HCT116 (cell line): Measurements from ENCODE around the gene ESPN. TPM values are rescaled to one million over a fixed set of nuclear protein-coding genes. Genes with fewer than 3 reads are reported as not detected.

Source experiments
- ATAC-seq: fragments of 200-7000 bp; cut with Tn5 transposase; 2 replicates; pipeline ENCODE4 v1.9.1; 2020; ENCODE audit warnings: mild to moderate bottlenecking, moderate library complexity
- BruUV-seq: library from RNA; stranded (reverse); fragments of 400-500 nt; replicated peaks from 2 replicates; lab custom pipeline; 2021; lab: Mats Ljungman, UMichigan
- CTCF ChIA-PET: fragments of 300-600 bp; sonication (Branson Sonifier 250); formaldehyde crosslinking; loops from one replicate; lab custom pipeline; 2021; ENCODE audit warnings: antibody characterized with exemption; lab: Charles Lee
- POLR2A ChIA-PET: fragments of 300-600, 350-600 bp; sonication (Branson Sonifier 250); formaldehyde crosslinking; loops from one replicate; lab custom pipeline; 2021; ENCODE audit warnings: antibody characterized with exemption; lab: Charles Lee
- RAD21 ChIA-PET, 2 experiments: fragments of 300-600 bp; sonication (Branson Sonifier 250); formaldehyde crosslinking; loops; one replicate each; lab custom pipeline; 2023; ENCODE audit warnings: low total read pairs in 2 of 2; ENCODE audit not compliant: uncharacterized antibody in 2 of 2, unreplicated experiment in 2 of 2, low non-redundant PET in 1 of 2; lab: Charles Lee
- DNase-seq: peaks from one replicate; pipeline ENCODE4 v3.0.0-alpha.2; 2010; ENCODE audit warnings: low read depth, low spot score
- H2AFZ ChIP-seq: fragments of 200-600 bp; shearing (Covaris generic), sonication (generic); 2 replicates; pipeline ENCODE4 v1.6.1; 2017; ENCODE audit warnings: low read depth, mixed run types, mixed read lengths, antibody characterized with exemption, low read length; ENCODE audit not compliant: poor library complexity, severe bottlenecking
- H3K27ac ChIP-seq: 2 replicates; pipeline ENCODE4 v1.5.1; 2012; ENCODE audit warnings: low read depth, low read length
- H3K27me3 ChIP-seq: fragments of 200-600 bp; sonication (generic); 2 replicates; pipeline ENCODE4 v1.6.1; 2016; ENCODE audit warnings: mixed run types, low read length, mixed read lengths; ENCODE audit not compliant: insufficient read depth
- H3K36me3 ChIP-seq, 2 experiments: fragments of 200-500 bp in 1 of 2; fragments of 200-600 bp in 1 of 2; sonication (Bioruptor generic) in 1 of 2; sonication (generic) in 1 of 2; 2 replicates each; pipeline versions ENCODE4 v1.5.1 to v1.6.1; 2014 to 2016; ENCODE audit warnings: low read length in 2 of 2, inconsistent platforms in 1 of 2, mixed read lengths in 1 of 2, mixed run types in 1 of 2; ENCODE audit not compliant: insufficient read depth in 2 of 2, control insufficient read depth in 1 of 2
- H3K4me1 ChIP-seq, 2 experiments: fragments of 200-600 bp in 1 of 2; sonication (generic) in 1 of 2; 2 replicates each; pipeline versions ENCODE4 v1.5.1 to v1.6.1; 2012 to 2017; ENCODE audit warnings: low read length in 2 of 2, inconsistent platforms in 1 of 2, mild to moderate bottlenecking in 1 of 2, mixed read lengths in 1 of 2, mixed run types in 1 of 2, moderate library complexity in 1 of 2; ENCODE audit not compliant: insufficient read depth in 2 of 2, control insufficient read depth in 1 of 2
- H3K4me2 ChIP-seq: fragments of 200-600 bp; sonication (generic); 2 replicates; pipeline ENCODE4 v1.6.1; 2017; ENCODE audit warnings: mixed run types, low read length, mixed read lengths
- H3K4me3 ChIP-seq, 2 experiments: fragments of 200-600 bp in 1 of 2; sonication (generic) in 1 of 2; replicated peaks in 1 of 2; 2 replicates each; pipeline ENCODE4 v1.5.1; 2011 to 2016; ENCODE audit warnings: low read length in 2 of 2, control low read depth in 1 of 2, low read depth in 1 of 2, mild to moderate bottlenecking in 1 of 2, mixed read lengths in 1 of 2, mixed run types in 1 of 2
- H3K79me2 ChIP-seq: fragments of 200-600 bp; sonication (generic); 2 replicates; pipeline ENCODE4 v1.6.1; 2017; ENCODE audit warnings: mild to moderate bottlenecking, mixed run types, low read length, moderate library complexity, mixed read lengths; ENCODE audit not compliant: insufficient read depth
- H3K9ac ChIP-seq: fragments of 200-600 bp; sonication (generic); 2 replicates; pipeline ENCODE4 v1.6.1; 2016; ENCODE audit warnings: low read length, mixed read lengths
- H3K9me2 ChIP-seq: fragments of 200-600 bp; sonication (generic), shearing (Covaris generic); 2 replicates; pipeline ENCODE4 v1.6.1; 2017; ENCODE audit warnings: mixed run types, mild to moderate bottlenecking, moderate library complexity; ENCODE audit not compliant: insufficient read depth
- H3K9me3 ChIP-seq, 2 experiments: fragments of 200-500 bp in 1 of 2; fragments of 200-600 bp in 1 of 2; sonication (Bioruptor generic) in 1 of 2; sonication (generic) in 1 of 2; 2 replicates each; pipeline ENCODE4 v1.6.1; 2014 to 2017; ENCODE audit warnings: low read length in 2 of 2, mixed read lengths in 2 of 2, inconsistent platforms in 1 of 2, low read depth in 1 of 2, mild to moderate bottlenecking in 1 of 2, mixed run types in 1 of 2, moderate library complexity in 1 of 2; ENCODE audit not compliant: control insufficient read depth in 1 of 2, insufficient read depth in 1 of 2
- H4K20me1 ChIP-seq: fragments of 200-600 bp; sonication (generic), shearing (Covaris generic); 2 replicates; pipeline ENCODE4 v1.6.1; 2017; ENCODE audit warnings: mixed run types, mild to moderate bottlenecking, moderate library complexity; ENCODE audit not compliant: insufficient read depth
- ATF3 ChIP-seq: IDR thresholded peaks from 2 replicates; pipeline ENCODE4 v1.6.1; 2012
- CBX3 ChIP-seq: IDR thresholded peaks from 2 replicates; pipeline ENCODE4 v1.6.1; 2012; ENCODE audit warnings: low read depth
- CEBPB ChIP-seq: IDR thresholded peaks from 2 replicates; pipeline ENCODE4 v1.6.1; 2012; ENCODE audit warnings: low read depth
- CTCF ChIP-seq, 3 experiments: fragments of 200-600 bp in 1 of 3; sonication (generic) in 1 of 3; IDR thresholded peaks in 2 of 3; conservative IDR thresholded peaks in 1 of 3; 2 replicates each; pipeline ENCODE4 v1.5.1; 2012 to 2017; ENCODE audit warnings: low read depth in 2 of 3, low read length in 2 of 3, antibody characterized with exemption in 1 of 3, borderline replicate concordance in 1 of 3, control low read depth in 1 of 3, mild to moderate bottlenecking in 1 of 3, mixed read lengths in 1 of 3, mixed run types in 1 of 3, moderate library complexity in 1 of 3; ENCODE audit not compliant: insufficient read depth in 1 of 3
- ELF1 ChIP-seq: IDR thresholded peaks from 2 replicates; pipeline ENCODE4 v1.6.1; 2012; ENCODE audit warnings: low read depth, borderline replicate concordance
- EZH2 ChIP-seq: fragments of 200-600 bp; sonication (generic); IDR thresholded peaks from 2 replicates; pipeline ENCODE4 v1.6.1; 2017; ENCODE audit warnings: antibody characterized with exemption, mixed run types
- EZH2phosphoT487 ChIP-seq: fragments of 200-600 bp; IDR thresholded peaks from 2 replicates; pipeline ENCODE4 v1.6.1; 2018; ENCODE audit warnings: antibody characterized with exemption, borderline replicate concordance
- FOSL1 ChIP-seq: IDR thresholded peaks from 2 replicates; pipeline ENCODE4 v1.6.1; 2012; ENCODE audit warnings: low read depth
- JUND ChIP-seq: IDR thresholded peaks from 2 replicates; pipeline ENCODE4 v1.6.1; 2012
- POLR2A ChIP-seq: IDR thresholded peaks from 2 replicates; pipeline ENCODE4 v1.7.0; 2011; ENCODE audit warnings: borderline replicate concordance; ENCODE audit not compliant: insufficient read depth, insufficient read length; ENCODE audit errors: extremely low read depth
- SIN3A ChIP-seq: IDR thresholded peaks from 2 replicates; pipeline ENCODE4 v1.6.1; 2012; ENCODE audit warnings: low read depth
- SP1 ChIP-seq: IDR thresholded peaks from 2 replicates; pipeline ENCODE4 v1.6.1; 2012; ENCODE audit warnings: low read depth
- TCF7L2 ChIP-seq: IDR thresholded peaks from 2 replicates; pipeline ENCODE4 v1.7.0; 2011; ENCODE audit warnings: borderline replicate concordance, inconsistent platforms; ENCODE audit not compliant: insufficient read depth, insufficient read length; ENCODE audit errors: extremely low read depth
- YY1 ChIP-seq: IDR thresholded peaks from 2 replicates; pipeline ENCODE4 v1.6.1; 2011; ENCODE audit warnings: low read length, low read depth, moderate library complexity, mild to moderate bottlenecking; ENCODE audit not compliant: insufficient replicate concordance; ENCODE audit errors: extremely low read depth
- ZFX ChIP-seq: fragments of 450-650 bp; IDR thresholded peaks from 2 replicates; pipeline ENCODE4 v1.6.1; 2017
- intact Hi-C: fragments of 100-400 bp; cut with micrococcal nuclease; formaldehyde crosslinking; loops from 2 replicates; pipeline ENCODE4 v1.10.0; 2022
- total RNA-seq: library from RNA; stranded (reverse); gene quantifications from one replicate; pipeline ENCODE4 v1.2.1, GENCODE V29; 2021; ENCODE audit not compliant: unreplicated experiment

Gene ESPN
- total RNA-seq, 1 experiment from 2014 or later: 114 TPM

GRCh38 chr1:6414443-6414844 lies 10.1 kb upstream of the ESPN start (continued):
- TF ChIP-seq ATF3 (no peak), CTCF (IDR thresholded peaks at IDR 0.05 in 2 of 3, conservative IDR thresholded peaks at IDR 0.05 in 1 of 3; ENCODE audit: borderline replicate concordance in 1 of 3, insufficient read depth in 1 of 3, low read depth in 2 of 3, low read length in 2 of 3) (peak in 2 of 3 experiments; percentile 81 to 84; a peak in 4 of 6 replicates)

GRCh38 chr1:6414881-6415626 lies 9.5 kb upstream of the ESPN start:
- CTCF ChIA-PET: interaction anchor here (0.7 to 2.3 kb wide), 7 partner anchors 8 to 169 kb away, joined by 3 to 28 read pairs (median 4); no protein-coding TSS in a partner anchor
- Histone ChIP-seq H3K9ac (peak overlapping the region; percentile 67), H4K20me1 (no peaks in the 10 kb centered on the region), H3K27me3 (no peaks in the 10 kb centered on the region), H3K4me2 (peak overlapping the region; percentile 89), H3K9me3 (no peaks in the 10 kb centered on the region), H3K79me2 (no peaks in the 10 kb centered on the region), H3K4me1 (peaks cover 22 to 58% of the 10 kb centered on the region in 2 experiments), H3K27ac (peak overlapping the region; percentile 32; the same call in 1 of the 2 replicates), H3K36me3 (no peaks in the 10 kb centered on the region), H2AFZ (peak overlapping the region; percentile 84), H3K9me2 (no peaks in the 10 kb centered on the region), H3K4me3 (peak overlapping the region; percentile 28 to 54)
- RAD21 ChIA-PET: no interaction called here
- ATAC-seq: peak; percentile 4; the same call in 1 of the 2 replicates
- TF ChIP-seq ZFX (no peak), ATF3 (no peak), EZH2phosphoT487 (no peak), SIN3A (no peak), JUND (no peak), POLR2A (no peak), CBX3 (no peak), CEBPB (no peak), SP1 (no peak), FOSL1 (no peak), YY1 (no peak), ELF1 (no peak), TCF7L2 (no peak), EZH2 (no peak)
- intact Hi-C loops: no loop called here
- BruUV-seq: no TSS peak
- DNase-seq: no peak
- POLR2A ChIA-PET: interaction anchor here (1.1 to 1.4 kb wide), 2 partner anchors 8 to 23 kb away, joined by 3 to 8 read pairs; no protein-coding TSS in a partner anchor
